NB4 (cell line): ENCODE results near the gene DCHS2.

Experiments used
- POLR2A ChIP-seq: IDR thresholded peaks from 2 replicates; pipeline ENCODE4 v1.6.1; 2011; ENCODE audit warnings: mild to moderate bottlenecking; ENCODE audit not compliant: insufficient read length; ENCODE audit errors: extremely low read depth
- TF ChIP-seq, protein P1 (sequence below): IDR thresholded peaks from one replicate; pipeline ENCODE4 v1.5.1; 2012; ENCODE audit warnings: low read depth, low read length

DNA sequence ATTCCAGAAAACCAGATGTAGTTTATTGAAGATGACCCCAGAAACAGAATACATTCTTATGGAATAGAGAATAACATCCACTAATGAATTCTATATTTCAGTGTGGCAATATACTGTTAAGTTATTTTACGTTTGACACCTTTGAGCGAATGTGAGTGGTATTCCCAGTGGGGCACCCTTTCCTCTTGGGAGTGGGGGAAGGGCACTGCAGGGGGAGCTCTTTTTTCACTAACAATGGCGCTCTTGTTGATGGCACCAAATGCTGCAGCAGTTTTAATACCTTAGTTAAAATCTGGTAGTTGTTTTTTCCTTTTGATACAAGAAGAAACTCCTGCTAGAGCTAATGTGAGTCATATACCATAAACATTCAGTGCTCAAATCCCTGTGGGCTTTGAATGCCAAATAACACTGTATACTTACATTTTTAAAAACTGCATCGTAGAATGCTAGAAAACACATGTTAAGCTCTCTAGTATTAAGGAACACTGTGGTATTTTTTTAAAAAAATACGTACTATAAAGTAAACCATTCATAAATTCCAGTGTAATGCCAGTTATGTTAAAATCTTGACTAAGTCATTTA lies 178.5 kb downstream of the DCHS2 start:
- TF ChIP-seq, protein P1, sequence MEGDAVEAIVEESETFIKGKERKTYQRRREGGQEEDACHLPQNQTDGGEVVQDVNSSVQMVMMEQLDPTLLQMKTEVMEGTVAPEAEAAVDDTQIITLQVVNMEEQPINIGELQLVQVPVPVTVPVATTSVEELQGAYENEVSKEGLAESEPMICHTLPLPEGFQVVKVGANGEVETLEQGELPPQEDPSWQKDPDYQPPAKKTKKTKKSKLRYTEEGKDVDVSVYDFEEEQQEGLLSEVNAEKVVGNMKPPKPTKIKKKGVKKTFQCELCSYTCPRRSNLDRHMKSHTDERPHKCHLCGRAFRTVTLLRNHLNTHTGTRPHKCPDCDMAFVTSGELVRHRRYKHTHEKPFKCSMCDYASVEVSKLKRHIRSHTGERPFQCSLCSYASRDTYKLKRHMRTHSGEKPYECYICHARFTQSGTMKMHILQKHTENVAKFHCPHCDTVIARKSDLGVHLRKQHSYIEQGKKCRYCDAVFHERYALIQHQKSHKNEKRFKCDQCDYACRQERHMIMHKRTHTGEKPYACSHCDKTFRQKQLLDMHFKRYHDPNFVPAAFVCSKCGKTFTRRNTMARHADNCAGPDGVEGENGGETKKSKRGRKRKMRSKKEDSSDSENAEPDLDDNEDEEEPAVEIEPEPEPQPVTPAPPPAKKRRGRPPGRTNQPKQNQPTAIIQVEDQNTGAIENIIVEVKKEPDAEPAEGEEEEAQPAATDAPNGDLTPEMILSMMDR = no peak
- no peak for TF ChIP-seq POLR2A
